Measurements from ENCODE around the gene NEUROD1.

The NEUROD1 gene

GRCh38 chr2:181632733-181633401 lies 47.5 kb downstream of the NEUROD1 start (continued):
- no peak for TF ChIP-seq ZNF600 (tag by site-specific recombination; IDR thresholded peaks at IDR 0.05)
- no peak for TF ChIP-seq ZSCAN23 (tag by site-specific recombination; IDR thresholded peaks at IDR 0.05)
- no peak for TF ChIP-seq ZNF394 (tag by site-specific recombination; IDR thresholded peaks at IDR 0.05; ENCODE audit: borderline replicate concordance)
- no peak for TF ChIP-seq KLF1 (tag by site-specific recombination; IDR thresholded peaks at IDR 0.05)
- TF ChIP-seq ZXDB (tag by site-specific recombination; IDR thresholded peaks at IDR 0.05) = no peak
- no peak for TF ChIP-seq CTCF (tag by site-specific recombination; IDR thresholded peaks at IDR 0.05)
- TF ChIP-seq SP2 (tag by site-specific recombination; IDR thresholded peaks at IDR 0.05) = no peak
- no peak for TF ChIP-seq ZNF292 (tag by site-specific recombination; IDR thresholded peaks at IDR 0.05; ENCODE audit: borderline replicate concordance, low read depth)

GRCh38 chr2:181628590-181629585 lies 51.4 kb downstream of the NEUROD1 start:
- POLR2A ChIA-PET = no interaction called here
- H3K4me1 ChIP-seq (ENCODE audit: control insufficient read depth, insufficient read depth, low read length) = no peaks in the 10 kb centered on the region
- no peak for TF ChIP-seq HOXD13 (CRISPR knock-in tag; IDR thresholded peaks at IDR 0.05; ENCODE audit: borderline replicate concordance)
- TF ChIP-seq ZNF280D (tag by site-specific recombination; IDR thresholded peaks at IDR 0.05) = no peak
- no peak for TF ChIP-seq ZNF19 (tag by site-specific recombination; IDR thresholded peaks at IDR 0.05; ENCODE audit: low read depth)
- no peak for TF ChIP-seq ZNF549 (tag by site-specific recombination; IDR thresholded peaks at IDR 0.05)
- no peak for TF ChIP-seq PRDM10 (tag by site-specific recombination; IDR thresholded peaks at IDR 0.05)
- TF ChIP-seq ZNF391 (tag by site-specific recombination; IDR thresholded peaks at IDR 0.05; ENCODE audit: borderline replicate concordance, low read depth) = no peak
- no peak for TF ChIP-seq ZNF473 (tag by site-specific recombination; IDR thresholded peaks at IDR 0.05)
- TF ChIP-seq ZNF791 (tag by site-specific recombination; IDR thresholded peaks at IDR 0.05) = no peak
- CTCF ChIA-PET = no interaction called here
- no peak overlapping the region for H3K27ac ChIP-seq (ENCODE audit: extremely low read depth, low read depth, low read length)
- no peaks in the 10 kb centered on the region for H3K9me3 ChIP-seq (ENCODE audit: control insufficient read depth, insufficient read depth, low read depth, low read length)
- no peak overlapping the region for H3K4me3 ChIP-seq (ENCODE audit: low read depth, low read length)
- no peaks in the 10 kb centered on the region for H3K36me3 ChIP-seq (ENCODE audit: control insufficient read depth in 2 of 2, insufficient read depth in 1 of 2, low read length in 2 of 2)
